OCI-LY3 (cell line): ENCODE measurements around the gene STK32B.

ENCODE experiments used
- EZH2phosphoT487 ChIP-seq: fragments of 200-600 bp; shearing (Covaris generic); IDR thresholded peaks from 2 replicates; pipeline ENCODE4 v1.6.1; 2018; ENCODE audit warnings: antibody characterized with exemption, mixed run types, low read depth
- TF ChIP-seq, protein P1 (sequence below): fragments of 200-600, 300-600 bp; sonication (generic); IDR thresholded peaks from 2 replicates; pipeline ENCODE4 v1.5.1; 2014; ENCODE audit warnings: antibody characterized with exemption, low read length, low read depth

DNA sequence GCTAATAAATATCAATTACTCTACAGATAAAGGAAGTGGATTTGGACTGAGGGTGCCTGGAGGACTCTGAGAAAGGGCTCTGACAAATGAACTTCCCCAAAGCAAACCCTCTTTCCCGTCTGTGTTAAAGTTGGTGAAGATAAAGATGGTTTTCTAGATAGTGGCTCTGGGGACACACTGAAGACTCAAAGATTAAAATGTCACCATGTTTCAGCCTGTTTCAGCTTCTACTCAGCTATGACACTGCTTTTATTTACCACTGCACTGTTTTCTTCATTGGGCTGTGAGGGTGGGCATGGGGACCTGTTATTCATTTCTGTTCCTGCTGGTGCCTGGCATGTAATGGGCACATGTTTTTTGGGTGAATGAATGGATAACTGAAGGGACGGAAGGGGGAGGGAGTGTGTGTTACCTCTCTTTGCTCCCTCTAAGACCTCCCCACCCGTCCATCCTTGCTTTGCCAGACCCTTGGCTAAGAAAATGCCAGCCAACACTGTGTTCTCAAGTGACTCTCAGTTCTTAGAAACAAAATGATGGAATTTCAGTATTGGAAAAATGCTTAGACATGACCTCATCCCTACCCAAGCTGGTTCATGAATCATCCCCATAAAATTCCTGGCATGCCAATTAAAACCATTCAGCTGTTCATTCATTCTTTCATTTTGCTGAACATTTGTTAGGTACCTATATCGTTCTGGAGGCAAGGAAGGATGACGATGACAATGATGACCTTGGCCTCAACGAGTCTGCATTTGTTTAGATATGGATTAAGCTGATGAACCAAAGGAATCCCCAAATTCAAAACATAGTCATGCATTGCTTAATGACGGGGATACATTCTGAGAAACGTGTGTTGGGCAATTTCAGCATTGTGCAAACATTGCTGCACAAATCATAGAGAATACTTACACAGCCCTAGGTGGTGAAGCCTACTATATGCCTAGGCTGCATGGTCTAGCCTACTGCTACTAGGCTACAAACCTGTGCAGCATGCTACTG is 13.4 kb upstream of the STK32B start:
- TF ChIP-seq, protein P1, sequence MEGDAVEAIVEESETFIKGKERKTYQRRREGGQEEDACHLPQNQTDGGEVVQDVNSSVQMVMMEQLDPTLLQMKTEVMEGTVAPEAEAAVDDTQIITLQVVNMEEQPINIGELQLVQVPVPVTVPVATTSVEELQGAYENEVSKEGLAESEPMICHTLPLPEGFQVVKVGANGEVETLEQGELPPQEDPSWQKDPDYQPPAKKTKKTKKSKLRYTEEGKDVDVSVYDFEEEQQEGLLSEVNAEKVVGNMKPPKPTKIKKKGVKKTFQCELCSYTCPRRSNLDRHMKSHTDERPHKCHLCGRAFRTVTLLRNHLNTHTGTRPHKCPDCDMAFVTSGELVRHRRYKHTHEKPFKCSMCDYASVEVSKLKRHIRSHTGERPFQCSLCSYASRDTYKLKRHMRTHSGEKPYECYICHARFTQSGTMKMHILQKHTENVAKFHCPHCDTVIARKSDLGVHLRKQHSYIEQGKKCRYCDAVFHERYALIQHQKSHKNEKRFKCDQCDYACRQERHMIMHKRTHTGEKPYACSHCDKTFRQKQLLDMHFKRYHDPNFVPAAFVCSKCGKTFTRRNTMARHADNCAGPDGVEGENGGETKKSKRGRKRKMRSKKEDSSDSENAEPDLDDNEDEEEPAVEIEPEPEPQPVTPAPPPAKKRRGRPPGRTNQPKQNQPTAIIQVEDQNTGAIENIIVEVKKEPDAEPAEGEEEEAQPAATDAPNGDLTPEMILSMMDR, result no peak
- TF ChIP-seq EZH2phosphoT487, result no peak
